Subcutaneous adipose tissue (tissue), 4 donors: ENCODE data around the gene KANSL1. TPM values are rescaled to one million over a fixed set of nuclear protein-coding genes. Genes with fewer than 3 reads are reported as not detected.

Source experiments
- CTCF ChIP-seq: fragments of 450-650 bp; IDR thresholded peaks from one replicate; pipeline ENCODE4 v1.5.1; 2016; ENCODE audit warnings: low read depth, mild to moderate bottlenecking, control low read depth, antibody characterized with exemption, moderate library complexity
- total RNA-seq, 4 donors: library from RNA; depleted of rRNA; stranded (reverse); fragments of >200 nt; gene quantifications; one replicate each; pipeline ENCODE4 v1.1.0, GENCODE V29; 2016

The KANSL1 gene
- total RNA-seq, 4 donors from 2014 or later: 71.1 to 128 (median 74.8) TPM

- no peak for TF ChIP-seq CTCF
These were observed 58.0 kb downstream of the KANSL1 start for GRCh38 chr17:46135126-46135812.

- no peak for TF ChIP-seq CTCF
These were observed 63.9 kb downstream of the KANSL1 start for GRCh38 chr17:46129302-46129701.

- TF ChIP-seq CTCF: no peak
These were observed 64.8 kb downstream of the KANSL1 start for GRCh38 chr17:46128453-46128852.

- no peak for TF ChIP-seq CTCF
These were observed 65.7 kb downstream of the KANSL1 start for GRCh38 chr17:46127524-46127923.

- TF ChIP-seq CTCF: no peak
These were observed 66.4 kb downstream of the KANSL1 start for GRCh38 chr17:46126840-46127239.

GRCh38 chr17:46125831-46126230 is 67.4 kb downstream of the KANSL1 start:
- TF ChIP-seq CTCF: no peak

GRCh38 chr17:46124695-46125592 is 68.3 kb downstream of the KANSL1 start:
- no peak for TF ChIP-seq CTCF
